ENCODE measurements around the gene SRPK2. TPM values are rescaled to one million over a fixed set of nuclear protein-coding genes. Genes with fewer than 3 reads are reported as not detected.
"Not testable (repeated sequence)": the region's sequence is repeated elsewhere in the genome, so short reads cannot be mapped to it uniquely, and the experiment has no call there.

Gene SRPK2
- 10 to 100 TPM; 50.5 to 55.3 (median 51.0) TPM for polyA plus RNA-seq (ENCODE audit: insufficient read length in 3 of 3)

DNA sequence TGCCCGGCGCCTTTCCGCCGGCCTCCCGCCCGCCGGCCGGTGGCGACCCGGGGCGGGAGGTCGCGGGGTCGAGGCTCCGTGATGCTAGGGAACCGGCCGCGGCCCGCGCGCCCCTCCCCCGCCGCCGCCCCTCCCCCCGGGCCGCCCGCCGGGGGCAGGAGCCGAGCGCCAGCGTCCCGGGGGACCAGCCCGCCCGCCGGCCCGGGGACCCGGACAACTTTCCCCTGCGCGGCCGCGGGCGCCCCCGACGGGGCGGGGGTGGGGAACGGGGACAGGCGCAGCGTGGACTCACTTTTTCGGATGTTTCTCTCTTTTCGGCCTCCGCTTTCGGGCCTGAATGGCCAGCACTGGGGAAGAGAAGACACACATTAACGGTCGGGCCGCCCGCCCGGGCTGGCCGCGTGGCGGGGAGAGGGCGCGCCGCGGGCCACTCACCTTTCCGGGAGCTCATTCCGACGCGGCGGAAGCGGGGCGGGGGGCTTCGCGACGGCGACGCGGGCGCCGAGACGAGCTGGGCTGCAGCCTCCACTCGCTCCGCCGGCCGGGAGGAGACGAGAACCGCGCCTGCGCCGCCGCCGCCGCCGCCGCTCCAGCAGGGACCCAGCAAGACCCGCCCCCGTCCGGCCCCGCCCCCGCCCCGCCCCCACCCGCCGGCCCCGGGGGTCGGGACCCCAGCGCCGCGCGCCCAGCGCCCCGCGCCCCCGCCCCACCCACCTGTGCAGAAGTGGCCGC is at the start of gene SRPK2:
Gene SRPK2 (minus strand): TSS at position 566 of the 732 bp plus-strand sequence.
- DNase-seq (ENCODE audit: low read depth in 3 of 3, low spot score in 2 of 3) = peak in 2 of 3 donors; percentile 37 to 49

DNA sequence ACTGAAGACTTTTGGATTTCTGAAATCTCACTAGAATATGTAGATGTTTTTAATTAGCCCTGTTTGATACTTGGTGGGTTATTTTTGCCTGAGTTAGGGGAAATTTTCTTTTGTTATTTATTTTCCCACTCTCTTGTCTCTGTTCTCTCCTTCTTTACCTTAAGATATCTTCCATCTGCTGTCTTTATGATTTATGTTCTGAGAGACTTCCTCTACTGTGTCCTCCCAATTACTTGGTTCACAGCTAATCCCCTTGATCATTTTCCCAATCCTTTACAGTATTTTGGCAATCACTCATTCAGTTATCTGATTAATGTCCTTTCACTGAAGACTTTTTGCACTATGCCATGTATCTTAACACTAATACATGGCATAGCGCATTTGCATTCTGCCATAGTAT is 49.5 kb upstream of the SRPK2 start:
- no peak for DNase-seq (ENCODE audit: low read depth in 3 of 3, low spot score in 2 of 3)

DNA sequence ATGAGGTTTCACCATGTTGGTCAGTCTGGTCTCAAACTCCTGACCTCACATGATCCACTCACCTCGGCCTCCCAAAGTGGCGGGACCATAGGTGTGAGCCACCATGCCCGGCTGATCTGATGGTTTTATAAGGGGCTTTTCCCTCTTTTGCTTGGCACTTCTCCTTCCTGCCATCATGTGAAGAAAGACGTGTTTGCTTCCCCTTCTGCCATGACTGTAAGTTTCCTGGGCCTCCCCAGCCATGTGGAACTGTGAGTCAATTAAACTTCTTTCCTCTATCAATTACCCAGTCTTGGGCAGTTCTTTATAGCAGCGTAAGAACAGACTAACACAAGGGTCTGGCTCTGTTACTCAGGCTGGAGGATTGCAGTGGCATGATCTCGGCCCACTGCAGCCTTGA is 48.6 kb upstream of the SRPK2 start:
- not testable (repeated sequence) for DNase-seq (ENCODE audit: low read depth in 3 of 3, low spot score in 2 of 3)

DNA sequence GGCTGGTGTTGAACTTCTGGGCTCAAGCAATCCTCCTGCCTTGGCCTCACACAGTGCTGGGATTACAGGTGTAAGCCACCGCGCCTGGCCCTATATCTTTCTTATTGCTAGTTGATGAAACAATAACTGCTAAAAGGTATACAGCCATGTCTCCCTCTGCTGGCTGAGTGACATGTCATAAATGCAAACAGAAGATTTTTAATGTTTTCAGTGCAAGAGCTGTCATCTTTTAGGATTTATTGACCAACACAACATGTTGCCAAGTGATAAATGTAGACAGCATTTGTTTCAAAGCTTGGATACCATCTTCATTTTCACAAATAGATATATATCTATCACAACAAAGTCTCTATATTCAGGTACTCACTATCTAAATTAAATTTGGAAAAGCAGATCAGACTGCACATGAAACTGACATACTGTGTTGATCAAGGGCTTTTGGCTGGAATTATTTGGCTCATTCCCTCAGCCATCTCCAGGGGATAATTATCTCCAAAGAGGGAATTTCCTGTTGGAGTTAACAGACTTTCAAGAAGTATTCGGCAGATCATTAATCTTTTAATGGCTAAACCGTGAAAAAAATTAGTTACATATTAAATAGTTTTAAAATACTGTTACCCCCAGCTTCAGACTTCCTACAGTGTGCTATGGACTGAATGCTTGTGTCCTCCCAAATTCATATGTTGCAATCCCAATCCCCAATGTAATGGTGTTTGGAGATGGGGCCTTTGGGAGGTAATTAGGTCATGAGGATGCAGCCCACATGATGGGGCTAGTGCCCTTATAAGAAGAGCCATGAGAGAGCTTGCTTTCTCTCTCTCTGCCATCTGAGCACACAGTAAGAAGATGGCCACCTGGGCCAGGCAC is 41.3 kb upstream of the SRPK2 start:
- peak in 2 of 3 donors; percentile 47 to 56 for DNase-seq (ENCODE audit: low read depth in 3 of 3, low spot score in 2 of 3)

DNA sequence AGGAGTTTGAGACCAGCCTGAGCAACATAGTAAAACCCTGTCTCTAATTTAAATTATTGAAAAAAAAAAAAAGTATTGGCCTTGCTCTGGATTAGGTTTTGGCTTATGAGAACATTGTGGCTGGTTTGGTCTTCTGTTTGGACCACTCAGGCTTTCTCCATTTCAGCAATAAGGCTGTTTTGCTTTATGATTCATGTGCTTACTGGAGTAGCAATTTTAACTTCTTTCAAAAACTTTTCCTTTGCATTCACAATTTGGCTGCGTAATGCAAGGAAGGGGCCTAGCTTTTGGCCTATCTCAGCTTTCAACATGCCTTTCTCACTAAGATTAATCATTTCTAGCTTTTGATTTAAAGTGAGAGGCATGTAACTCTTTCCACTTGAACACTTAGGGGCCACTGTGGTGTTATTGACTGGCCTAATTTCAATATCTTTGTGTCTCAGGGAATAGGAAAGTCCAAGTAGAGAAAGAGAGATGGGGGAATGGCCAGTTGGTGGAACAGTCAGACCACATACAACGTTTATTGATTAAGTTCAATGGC is 38.0 kb upstream of the SRPK2 start:
- no peak for DNase-seq (ENCODE audit: low read depth in 3 of 3, low spot score in 2 of 3)

DNA sequence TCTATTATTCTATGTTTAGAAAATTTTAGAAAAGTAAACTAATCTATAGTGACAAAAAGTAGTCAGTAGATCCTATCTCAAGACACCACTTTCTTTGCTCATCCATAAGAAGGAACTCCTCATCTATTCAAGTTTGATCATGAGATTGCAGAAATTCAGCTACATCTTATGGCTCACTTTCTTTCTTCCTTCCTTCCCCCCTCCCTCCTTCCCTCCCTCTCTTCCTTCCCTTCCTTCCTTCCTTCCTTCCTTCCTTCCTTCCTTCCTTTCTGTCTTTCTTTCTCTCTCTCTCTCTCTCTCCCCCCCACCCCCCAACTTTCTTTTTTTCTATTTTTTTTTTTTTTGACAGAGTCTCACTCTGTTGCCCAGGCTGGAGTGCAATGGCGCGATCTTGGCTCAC is 35.3 kb upstream of the SRPK2 start:
- no peak for DNase-seq (ENCODE audit: low read depth in 3 of 3, low spot score in 2 of 3)

DNA sequence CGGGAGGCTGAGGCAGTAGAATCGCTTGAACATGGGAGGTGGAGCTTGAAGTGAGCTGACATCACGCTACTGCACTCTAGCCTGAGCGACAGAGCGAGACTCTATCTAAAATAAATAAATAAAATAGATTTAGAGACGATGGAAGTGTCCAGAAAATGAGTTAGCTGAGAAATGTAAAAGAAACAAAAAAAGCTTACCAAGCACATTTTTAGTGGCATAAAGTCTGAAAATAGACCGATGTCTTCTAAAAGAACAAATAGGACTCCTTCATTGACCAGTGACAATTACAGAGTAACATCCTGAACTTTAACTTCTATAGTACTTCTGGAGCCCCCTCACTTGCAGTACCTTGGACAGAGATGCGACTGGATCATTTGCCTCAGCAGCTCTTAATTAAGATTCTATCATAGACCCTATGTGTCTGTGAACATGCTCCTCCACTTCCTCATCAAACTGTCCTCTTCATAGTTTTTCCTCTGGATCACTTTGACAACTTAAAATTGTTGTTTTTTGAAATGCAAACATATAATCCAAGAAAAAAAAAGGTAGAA is 25.2 kb upstream of the SRPK2 start:
- DNase-seq (ENCODE audit: low read depth in 3 of 3, low spot score in 2 of 3) = no peak

DNA sequence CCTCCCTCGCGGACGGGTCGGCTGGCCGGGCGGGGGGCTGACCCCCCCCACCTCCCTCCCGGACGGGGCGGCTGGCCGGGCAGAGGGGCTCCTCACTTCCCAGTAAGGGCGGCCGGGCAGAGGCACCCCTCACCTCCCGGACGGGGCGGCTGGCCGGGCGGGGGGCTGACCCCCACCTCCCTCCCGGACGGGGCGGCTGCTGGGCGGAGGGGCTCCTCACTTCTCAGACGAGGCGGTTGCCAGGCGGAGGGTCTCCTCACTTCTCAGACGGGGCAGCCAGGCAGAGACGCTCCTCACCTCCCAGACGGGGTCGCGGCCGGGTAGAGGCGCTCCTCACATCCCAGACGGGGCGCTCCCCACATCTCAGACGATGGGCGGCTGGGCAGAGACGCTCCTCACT is 22.1 kb upstream of the SRPK2 start:
- DNase-seq (ENCODE audit: low read depth in 3 of 3, low spot score in 2 of 3) = not testable (repeated sequence)

DNA sequence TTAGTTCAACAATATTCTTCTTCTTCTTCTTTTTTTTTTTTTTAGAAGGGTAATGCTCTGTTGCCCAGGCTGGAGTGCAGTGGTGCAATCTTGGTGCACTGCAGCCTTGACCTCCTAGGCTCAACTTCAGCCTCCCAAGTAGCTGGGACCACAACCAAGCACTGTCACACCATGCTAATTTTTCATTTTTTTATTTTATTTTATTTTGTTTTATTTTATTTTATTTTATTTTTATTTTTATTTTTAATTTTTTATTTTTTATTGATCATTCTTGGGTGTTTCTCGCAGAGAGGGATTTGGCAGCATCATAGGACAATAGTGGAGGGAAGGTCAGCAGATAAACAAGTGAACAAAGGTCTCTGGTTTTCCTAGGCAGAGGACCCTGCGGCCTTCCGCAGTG is 21.1 kb upstream of the SRPK2 start:
- DNase-seq (ENCODE audit: low read depth in 3 of 3, low spot score in 2 of 3) = not testable (repeated sequence)

DNA sequence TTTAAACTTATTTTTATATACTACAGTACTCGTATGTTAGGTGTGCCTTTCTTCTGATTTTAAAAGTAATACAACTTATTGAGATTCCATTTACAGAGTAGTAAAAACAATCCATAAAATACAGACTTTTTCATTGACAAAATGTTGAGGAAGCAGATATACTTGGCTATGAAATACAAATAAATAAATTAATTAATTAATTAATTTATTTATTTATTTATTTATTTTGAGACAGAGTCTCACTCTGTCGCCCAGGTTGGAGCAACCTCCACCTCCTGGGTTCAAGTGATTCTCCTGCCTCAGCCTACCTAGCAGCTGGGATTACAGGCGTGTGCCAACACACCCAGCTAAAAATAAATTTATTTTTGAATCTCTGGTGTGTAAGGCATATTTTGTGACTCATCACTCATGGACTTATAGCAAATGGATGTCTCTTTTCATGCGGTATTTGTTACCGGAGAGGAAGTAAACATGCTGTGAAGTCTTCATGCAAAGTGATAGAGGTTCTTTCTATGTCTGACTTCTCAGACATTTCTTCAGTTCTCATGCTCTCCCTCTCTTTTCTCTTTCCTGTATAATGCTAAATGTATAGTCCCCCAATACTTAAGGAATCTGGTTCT is 20.2 kb upstream of the SRPK2 start:
- DNase-seq (ENCODE audit: low read depth in 3 of 3, low spot score in 2 of 3) = no peak

DNA sequence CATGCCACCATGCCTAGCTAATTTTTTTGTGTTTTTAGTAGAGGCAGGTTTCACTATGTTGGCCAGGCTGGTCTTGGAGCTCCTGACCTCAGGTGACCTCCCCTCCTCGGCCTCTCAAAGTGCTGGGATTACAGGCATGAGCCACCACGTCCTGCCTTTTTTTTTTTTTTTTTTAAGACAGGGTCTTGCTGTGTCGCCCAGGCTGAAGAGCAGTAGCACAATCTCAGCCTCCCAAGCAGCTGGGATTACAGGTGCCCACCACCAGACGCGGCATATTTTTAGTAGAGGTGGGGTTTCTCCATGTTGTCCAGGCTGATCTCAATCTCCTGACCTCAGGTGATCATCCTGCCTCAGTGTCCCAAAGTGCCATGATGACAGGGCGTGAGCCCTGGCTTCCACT is 14.4 kb upstream of the SRPK2 start:
- no peak for DNase-seq (ENCODE audit: low read depth in 3 of 3, low spot score in 2 of 3)

DNA sequence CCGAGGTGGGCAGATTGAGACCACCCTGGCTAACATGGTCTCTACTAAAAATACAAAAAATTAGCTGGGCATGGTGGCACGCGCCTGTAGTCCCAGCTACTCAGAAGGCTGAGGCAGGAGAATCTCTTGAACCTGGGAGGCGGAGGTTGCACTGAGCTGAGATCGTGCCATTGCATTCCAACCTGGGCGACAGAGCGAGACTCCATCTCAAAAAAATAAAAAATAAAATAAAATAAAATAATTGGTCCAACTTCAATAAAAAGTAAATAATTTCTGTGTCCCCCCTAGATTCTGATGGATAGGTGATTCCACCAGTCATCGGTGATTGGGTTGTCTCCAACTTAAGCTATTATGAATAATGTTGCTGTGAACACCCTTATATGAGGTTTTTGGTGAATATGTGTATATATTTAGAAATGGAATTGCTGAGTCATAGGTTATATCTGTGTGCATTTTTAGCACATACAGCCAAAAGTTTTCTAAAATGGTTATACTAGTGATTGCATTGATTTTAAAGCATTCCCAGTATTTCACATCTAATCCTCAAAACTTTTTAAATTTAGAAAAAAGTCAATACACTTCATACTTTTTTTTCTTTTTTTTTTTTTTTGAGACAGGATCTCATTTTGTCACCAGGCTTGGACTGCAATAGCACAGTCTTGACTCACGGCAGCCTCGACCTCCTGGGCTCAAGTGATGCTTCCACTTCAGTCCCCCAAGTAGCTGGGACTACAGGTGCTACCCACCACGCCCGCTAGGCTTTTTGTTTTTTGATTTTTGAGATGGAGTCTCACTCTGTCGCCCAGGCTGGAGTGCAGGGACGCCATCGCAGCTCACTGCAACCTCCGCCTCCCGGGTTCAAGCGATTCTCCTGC is 13.7 kb upstream of the SRPK2 start:
- DNase-seq (ENCODE audit: low read depth in 3 of 3, low spot score in 2 of 3) = no peak

DNA sequence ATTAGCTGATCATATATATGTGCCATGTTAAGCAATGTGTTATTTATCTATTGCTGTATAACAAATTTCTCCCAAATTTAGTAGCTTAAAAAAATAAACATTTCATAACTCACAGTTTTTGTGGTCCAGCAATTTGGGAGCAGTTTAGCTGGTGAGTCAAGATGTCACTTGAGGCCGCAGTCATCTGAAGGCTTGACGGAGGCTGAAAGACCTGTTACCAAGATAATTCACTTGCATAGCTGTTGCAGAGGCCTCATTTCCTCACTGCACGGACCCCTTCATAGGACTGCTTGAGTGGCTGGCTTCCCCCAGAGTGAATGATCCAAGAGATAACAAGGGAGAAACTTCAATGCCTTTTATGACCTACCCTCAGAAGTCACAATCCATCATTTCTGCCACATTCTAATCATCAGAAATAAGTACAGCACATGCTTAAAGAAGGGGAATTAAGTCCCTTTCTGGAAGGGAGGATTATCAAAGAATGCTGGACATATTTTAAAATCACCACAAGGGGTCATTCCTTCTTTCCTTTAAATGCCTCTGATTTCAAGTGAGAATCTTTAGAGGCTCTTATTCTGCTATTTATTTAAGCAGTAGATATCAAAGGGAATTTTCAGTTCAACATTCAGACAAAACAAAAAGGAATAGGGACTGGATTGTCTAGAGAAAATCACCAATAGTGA is 10.5 kb upstream of the SRPK2 start:
- DNase-seq (ENCODE audit: low read depth in 3 of 3, low spot score in 2 of 3) = no peak

DNA sequence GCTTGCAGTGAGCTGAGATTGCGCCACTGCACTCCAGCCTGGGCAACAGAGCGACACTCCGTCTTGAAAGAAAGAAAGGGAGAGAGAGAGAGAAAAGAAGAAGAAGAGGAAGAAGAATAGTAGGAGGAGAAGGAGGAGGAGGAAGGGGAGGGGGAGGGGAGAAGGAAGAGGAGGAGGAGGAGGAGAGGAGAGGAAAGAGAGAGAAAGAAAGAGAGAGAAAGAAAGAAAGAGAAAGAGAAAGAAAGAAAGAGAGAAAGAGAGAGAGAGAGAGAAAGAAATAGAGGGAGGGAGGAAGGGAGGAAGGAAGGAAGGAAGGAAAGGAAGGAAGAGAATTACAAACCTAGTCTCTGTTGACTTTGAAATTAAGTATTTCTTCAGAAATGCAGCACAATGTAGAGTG is 7.8 kb upstream of the SRPK2 start:
- no peak for DNase-seq (ENCODE audit: low read depth in 3 of 3, low spot score in 2 of 3)

DNA sequence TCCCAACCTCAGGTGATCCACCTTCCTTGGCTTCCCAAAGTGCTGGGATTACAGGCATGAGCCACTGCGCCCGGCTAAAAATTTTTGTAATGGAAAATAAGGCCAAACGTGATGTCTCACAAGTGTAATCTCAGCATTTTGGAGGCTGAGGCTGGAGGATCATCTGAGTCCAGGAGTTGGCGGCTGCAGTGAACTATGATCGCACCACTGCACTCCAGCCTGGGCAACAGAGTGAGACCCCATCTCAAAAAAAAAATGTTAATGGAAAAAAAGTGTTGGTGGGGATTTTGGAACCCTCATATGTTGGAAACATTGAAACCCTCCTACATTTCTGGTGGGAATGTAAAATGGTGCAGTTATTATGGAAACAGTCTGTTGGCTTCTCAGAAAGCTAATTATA is 2.7 kb upstream of the SRPK2 start:
- no peak for DNase-seq (ENCODE audit: low read depth in 3 of 3, low spot score in 2 of 3)

DNA sequence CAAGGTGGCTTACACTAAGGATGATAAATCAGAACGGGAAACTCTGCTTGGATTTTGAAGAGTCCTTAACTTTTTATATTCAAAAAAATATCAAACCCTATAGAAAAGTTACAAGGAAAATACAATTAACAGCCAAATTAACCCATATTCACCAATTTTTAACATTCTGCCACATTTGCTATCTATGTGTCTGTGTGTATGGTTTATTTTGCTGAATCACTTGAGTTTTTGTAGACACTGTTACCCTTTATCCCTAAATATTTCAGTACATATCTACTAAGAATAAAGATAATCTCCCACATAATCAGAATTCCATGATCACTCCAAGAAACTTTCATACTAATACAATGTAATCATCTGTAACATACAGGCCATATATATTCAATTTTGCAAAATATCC is 1.2 kb upstream of the SRPK2 start:
- DNase-seq (ENCODE audit: low read depth in 3 of 3, low spot score in 2 of 3) = no peak

DNA sequence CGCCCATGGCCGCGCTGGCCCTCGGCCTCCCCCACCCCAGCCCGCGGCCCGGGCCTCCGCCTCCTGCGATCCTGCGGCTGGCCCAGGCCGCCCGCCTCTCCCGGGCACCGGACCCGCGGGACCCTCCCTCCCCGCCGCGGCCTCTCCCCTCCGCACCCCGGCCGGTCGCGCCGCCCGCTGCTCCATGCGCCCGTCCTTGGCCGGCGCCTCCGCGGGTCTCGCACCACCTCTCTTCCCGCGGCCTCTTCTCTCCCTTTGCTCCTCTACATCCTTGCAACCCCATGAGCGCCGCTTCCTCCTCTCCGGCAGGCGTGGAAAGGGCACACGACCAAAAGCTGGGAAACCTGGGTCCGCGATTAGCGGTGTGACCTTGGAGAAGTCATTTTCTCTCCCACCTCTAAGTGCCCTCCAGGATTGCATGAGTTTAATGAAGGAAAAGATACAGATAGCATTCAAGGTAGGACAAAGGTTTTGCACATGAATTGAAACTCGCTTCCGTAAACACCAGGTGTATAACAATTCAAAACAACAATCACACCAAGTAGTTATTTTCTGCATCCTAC is 448 bp upstream of the SRPK2 start:
- peak in 2 of 3 donors; percentile 24 to 39 for DNase-seq (ENCODE audit: low read depth in 3 of 3, low spot score in 2 of 3)

DNA sequence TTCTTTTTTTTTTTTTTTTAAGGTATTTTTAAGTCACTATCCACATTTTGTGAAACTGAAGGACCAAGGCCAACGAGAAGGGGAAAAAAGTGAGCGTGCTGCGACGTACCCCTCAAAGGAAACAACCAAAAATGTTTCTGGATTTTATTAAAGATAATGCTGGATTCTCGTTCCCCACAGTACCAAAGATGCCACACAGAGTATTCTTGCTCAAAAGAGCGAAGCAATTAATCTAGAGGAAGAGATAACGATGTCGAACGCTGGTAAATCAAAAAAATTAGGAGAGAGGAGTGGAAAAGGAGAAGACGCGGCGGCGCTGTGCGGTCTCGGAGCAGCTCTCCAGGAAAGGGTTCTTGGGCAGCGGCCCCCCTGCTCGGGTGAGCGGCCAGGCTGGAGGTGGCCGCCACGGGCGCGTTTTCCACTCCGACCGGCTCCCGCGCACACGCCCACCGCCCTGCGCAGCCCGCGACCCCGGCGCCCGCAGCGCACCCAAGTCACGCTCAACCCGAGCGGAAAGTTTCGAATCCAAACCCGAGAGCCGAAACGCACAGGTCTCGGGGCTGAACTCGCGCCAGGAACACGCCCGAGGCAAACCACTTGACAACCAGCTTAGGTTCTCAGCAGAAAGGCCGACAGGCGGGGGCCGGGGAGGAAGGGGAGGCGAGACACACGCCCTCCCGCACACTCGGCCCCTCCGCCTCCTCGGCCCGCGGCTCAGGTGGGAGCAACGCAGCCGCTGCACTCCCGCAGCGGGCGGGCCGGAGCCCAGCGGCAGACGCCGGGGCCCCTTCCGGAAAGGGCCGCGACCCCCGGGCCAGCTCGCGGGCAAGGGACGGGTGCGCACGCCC is 989 bp downstream of the SRPK2 start:
- peak in 2 of 3 donors; percentile 32 to 44 for DNase-seq (ENCODE audit: low read depth in 3 of 3, low spot score in 2 of 3)

Data from right renal cortex interstitium (tissue), 3 donors.